ENCODE data around the gene ATP5F1D.
"Not testable (repeated sequence)": the region's sequence is repeated elsewhere in the genome, so short reads cannot be mapped to it uniquely, and the experiment has no call there.

ATP5F1D gene

GRCh38 chr19:1233115-1233667 is 8.4 kb upstream of the ATP5F1D start:
- no peak for DNase-seq

- DNase-seq, result no peak
Observed at GRCh38 chr19:1234051-1234954, 7.2 kb upstream of the ATP5F1D start.

DNA sequence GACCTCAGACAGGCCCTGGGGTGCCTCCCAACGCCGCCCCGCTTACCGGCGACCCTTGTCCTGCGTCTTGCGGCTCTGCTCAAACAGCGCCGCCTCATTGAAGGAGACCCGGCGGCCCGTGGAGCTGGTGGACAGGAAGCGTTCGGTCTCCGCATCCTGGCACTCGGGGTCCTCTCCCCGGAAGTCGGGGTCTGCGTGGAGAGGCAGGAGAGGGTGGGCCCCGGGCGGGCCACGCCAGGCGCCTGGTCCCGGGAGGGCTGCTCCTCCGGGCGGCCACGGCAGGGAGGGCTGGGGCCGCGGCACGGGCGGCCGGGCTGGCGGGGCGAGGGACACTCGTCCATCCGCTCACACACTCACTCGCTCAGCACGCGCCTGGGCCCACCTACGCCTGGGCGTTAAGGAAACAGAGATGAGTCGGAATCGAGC is 6.6 kb upstream of the ATP5F1D start:
- no peak for DNase-seq

GRCh38 chr19:1235625-1236538 is 5.7 kb upstream of the ATP5F1D start:
- no peak for DNase-seq

- no peak for DNase-seq
Observed at GRCh38 chr19:1236576-1236975, 5.0 kb upstream of the ATP5F1D start.

- DNase-seq, result no peak
Observed at GRCh38 chr19:1237027-1237659, 4.4 kb upstream of the ATP5F1D start.

DNA sequence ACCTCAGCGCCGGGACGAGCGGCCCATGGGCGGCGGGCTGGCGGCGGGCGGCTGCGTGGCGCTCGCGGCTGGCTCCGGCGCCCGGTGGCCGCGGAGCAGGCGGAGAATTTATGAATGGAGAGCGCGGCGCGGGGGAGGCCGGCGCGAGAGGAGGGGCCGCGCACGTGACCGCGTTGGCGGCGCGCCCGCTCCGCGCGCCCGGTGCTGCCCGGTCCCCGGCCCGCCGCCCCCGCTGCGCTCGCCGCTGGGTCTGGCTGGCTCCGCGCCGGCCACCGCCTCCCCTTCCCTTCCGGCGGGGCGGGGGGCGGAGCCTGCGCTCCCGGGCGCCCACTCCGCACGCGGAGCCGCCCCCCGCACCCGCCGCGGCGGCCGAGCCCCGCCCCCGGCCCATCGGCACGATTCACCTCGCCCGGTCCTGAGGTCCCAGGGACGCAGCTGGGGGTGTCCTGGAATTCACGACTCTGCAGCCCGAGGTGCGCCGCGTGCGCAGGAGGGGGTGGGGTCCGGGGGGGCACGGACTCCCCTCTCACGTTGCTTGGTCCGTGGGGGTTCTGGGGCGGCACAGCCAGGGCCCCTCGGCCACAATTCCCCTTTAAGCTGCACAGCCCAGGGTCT is 3.7 kb upstream of the ATP5F1D start, which contains the start of gene CBARP:
CBARP (minus strand) TSS at position 252 of the 615 bp plus-strand sequence. CDS start 1,905 bp downstream, outside the sequence.
- DNase-seq, result no peak

DNA sequence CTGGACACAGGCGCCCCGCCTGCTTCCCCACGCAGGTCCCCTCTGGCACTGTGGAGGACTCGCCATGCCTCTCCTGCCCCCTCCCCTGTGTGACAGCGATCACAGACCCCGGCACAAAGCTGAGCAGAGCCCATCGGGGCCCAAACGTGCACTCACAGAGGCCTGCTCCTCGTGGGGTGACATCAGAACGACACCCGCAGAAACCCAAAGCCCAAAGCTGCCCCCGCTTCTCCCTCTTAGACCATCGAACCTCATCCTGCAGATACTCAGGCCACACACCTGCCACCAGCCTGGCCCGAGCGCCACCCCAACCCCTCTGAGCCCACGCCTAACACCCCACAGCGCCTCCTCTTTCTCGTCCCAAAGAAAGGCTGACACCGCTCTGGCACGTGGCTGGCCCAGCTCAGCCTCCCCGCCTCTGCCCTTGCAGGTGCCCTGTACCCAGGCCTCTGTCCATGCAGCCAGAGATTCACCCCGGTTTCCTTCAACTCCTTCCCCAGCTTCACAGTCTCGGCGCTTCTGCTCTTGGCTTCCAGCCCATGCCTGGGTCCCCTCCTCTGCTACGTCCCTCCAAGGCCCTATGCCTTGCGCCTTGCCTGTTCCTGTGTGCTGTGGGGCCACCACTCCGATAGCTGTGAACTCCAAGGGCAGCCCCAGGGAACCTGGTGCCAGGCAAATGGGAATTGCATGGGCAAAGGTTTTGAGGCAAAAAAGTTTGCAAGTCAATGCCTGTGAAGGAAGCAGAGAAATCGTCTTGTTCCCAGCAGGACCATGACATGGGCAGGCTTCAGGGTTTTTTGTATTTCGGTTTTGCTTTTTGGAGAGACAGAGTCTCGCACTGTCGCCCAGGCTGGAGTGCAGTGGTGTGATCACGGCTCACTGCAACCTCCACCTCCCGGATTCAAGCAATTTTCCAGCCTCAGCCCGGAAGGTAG is 2.9 kb upstream of the ATP5F1D start:
- no peak for DNase-seq

DNA sequence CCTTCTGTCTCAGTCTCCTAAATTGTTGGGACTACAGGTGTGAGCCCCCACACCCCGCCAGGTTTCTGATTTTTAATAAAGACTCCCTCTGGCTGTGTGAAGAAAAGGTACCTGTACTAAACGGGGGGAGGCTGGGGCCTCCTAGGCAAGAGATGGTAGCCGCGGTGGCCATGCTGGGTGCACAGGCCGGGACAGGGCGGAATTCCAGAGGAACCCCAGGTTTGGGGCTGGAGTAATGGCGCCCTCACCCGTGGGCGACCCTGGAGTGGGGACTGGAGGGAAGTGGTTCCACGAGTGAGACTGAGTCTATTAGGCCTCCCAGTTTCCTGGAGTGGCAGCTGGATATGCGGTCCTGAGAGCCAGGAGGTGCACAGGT is 2.1 kb upstream of the ATP5F1D start:
- no peak for DNase-seq

DNA sequence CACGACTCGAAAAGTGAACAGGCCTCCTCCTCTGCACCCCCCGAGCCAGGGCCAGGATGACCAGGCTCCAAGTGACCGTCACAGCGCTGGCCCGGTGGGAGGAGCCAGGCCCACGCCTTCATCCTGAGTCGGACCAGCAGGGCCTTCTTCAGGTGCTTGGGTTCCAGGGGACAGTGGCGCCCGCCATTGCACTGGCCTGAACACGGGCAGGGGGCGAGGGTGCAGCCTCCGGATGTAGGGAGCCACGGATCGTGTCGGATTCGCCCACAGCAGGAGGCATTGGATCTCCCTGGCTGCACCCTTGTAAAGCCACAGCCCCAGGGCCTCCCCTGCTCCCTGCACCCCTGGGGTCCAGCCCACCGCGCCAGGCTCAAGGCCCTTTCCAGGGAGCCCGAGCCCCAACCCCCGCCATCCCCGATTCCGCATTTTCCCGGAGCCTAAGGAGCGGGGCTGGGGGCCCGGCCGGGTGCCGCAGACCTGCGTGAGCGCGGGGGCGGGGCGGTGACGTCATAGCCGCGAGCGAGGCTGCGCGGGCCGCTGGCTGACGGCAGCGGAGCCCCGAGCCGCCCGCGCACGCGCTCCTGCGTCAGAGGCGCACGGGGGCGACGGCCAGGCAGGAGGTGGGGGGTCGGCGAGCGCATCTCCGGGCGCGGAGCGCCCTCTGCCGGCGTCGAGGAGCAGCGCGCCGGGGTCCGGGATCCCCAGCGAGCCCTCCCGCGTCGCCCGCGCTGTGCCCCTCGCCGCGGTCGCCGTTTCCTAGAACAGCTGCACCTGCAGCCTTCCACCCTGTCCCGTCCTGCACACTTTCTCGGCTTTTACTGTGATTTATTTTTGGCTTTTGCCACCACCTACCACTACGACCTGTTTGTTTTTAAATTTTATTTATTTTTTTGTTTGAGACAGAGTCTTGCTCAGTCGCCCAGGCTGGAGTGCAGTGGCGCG is 1.5 kb upstream of the ATP5F1D start:
- peak; percentile 93 for DNase-seq

GRCh38 chr19:1240925-1241324 is 626 bp upstream of the ATP5F1D start:
- DNase-seq, result no peak

DNA sequence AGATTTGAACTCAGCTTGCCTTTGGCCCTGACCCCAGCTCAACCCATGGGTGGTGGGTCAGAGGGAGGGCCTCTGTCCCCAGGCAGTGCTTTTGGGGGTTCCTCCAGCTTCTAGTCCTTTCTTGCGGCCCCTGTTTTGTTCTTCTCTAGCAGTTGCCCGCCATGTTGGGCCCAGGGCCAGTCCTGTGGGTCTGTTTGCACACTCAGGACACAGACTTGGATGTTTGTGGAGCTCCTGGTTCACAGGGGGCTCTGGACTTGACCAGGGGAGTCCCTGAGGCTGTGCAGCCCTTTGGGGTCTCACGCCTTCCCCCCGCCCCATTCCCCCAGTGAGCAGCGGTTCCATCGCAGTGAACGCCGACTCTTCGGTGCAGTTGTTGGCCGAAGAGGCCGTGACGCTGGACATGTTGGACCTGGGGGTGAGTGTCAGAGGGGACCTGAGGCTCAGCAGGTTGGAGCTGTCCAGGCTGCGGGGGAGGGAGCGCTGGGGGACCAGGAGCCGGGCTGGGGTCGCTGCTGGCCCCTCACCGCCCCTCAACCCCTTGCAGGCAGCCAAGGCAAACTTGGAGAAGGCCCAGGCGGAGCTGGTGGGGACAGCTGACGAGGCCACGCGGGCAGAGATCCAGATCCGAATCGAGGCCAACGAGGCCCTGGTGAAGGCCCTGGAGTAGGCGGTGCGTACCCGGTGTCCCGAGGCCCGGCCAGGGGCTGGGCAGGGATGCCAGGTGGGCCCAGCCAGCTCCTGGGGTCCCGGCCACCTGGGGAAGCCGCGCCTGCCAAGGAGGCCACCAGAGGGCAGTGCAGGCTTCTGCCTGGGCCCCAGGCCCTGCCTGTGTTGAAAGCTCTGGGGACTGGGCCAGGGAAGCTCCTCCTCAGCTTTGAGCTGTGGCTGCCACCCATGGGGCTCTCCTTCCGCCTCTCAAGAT is 2.5 kb downstream of the ATP5F1D start:
- DNase-seq, result peak; percentile 82

DNA sequence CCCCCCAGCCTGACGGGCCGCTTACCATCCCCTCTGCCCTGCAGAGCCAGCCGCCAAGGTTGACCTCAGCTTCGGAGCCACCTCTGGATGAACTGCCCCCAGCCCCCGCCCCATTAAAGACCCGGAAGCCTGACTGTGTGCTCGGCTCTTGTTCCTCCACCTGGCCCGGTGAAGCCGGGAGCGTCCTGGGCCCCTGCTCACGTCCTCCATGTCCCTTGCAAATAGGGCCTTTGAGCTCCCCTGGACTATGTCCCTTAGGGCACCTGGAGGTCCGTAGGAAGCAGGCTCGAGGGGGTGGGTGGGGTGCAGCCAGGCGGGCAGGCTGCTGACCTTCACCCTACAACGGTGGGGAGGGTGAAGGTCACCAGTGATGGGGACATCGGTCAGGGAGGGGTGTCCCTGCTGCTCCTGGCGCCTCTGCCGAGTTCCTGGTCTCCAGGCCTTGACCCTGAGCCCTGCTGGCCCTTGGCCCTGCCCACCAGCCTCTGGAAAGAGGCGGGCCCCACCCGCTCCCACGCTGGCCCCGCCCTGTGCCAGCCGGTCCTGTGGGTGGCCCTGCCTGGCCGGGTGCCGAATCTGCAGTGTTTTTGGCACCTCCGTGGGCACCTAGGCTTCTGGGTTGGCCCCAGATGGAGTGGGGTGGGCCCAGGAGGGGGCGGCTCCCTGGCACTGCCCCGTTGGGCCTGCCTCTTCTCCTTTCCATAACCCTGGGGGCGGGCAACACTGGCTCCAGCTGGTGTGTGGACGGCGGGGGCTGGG is 3.3 kb downstream of the ATP5F1D start:
- DNase-seq, result no peak

DNA sequence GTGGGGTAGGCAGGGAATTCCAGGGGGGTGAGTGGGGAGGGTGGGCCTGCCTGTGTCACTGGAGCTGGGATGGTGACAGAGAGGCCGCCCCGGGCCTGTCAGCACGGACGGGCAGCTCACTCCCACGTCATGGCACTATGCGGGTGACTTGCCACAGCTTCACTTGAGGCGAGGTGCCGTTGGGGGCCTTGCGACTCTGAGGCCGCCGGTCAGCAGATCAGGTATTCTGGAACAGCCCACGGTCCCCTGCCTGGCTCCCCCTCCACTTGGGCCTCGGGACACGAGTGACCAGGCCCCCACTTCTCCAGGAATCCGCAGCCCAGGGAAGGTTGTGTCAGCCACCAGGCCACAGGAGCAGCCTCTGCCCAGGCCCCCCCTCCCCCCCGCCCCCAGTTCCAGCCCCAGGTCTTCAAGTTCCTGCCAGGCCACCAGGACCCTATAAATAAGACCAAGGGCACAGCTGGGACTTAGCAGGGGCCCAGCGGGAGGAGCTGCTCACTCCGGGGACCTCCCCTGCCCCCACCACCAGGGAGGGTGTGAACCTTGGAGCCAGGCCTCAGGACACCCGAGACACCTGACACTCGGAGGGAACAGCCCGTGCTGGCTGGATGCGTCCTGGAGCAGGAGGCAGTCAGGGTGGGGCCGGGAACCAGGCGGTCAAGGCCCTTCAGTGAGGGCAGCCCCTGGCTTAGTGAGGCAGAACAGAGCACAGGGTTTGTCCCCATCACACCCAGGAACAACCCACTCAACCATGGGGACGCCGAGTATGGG is 4.1 kb downstream of the ATP5F1D start:
- DNase-seq, result no peak

GRCh38 chr19:1246265-1247087 is 4.9 kb downstream of the ATP5F1D start:
- DNase-seq, result not testable (repeated sequence)

DNA sequence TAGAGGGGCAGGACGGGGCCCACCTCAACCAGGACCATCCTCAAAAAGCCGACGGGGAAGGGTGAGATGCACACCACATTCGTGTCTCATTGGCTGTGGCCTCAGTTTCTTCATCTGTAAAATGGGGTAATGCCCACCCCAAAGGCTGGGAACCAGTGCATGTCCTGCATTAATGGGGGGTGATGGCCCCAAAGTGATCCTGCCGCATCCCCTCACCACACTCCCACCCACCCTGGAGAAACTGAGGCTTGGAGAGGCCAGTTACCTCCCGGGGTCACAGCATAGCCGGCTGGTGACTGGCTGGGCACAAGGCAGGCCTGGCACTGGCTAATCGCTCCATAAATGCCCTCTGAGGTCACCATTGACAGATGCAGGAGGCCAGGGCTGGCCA is 6.2 kb downstream of the ATP5F1D start:
- DNase-seq, result no peak

All from activated CD4-positive, CD25-positive, alpha-beta regulatory T cell treated with anti-CD3 and anti-CD28 coated beads, Interleukin-2, amount 50 U/mL, for 72 hours (primary cell).